Endothelial cell of umbilical vein (primary cell): ENCODE measurements around the gene MYO9B. TPM values are rescaled to one million over a fixed set of nuclear protein-coding genes. Genes with fewer than 3 reads are reported as not detected.
A peak's percentile ranks its signal among the peaks of the same experiment; 100 is the strongest.

Experiments used
- BruUV-seq: library from RNA; stranded (reverse); fragments of 400-500 nt; replicated peaks from 2 replicates; lab custom pipeline; 2021; lab: Mats Ljungman, UMichigan
- CTCF ChIA-PET: fragments of 300-600, 350-600 bp; sonication (Branson Sonifier 250); formaldehyde crosslinking; loops from one replicate; lab custom pipeline; 2021; ENCODE audit warnings: antibody characterized with exemption, inconsistent platforms; lab: Charles Lee
- POLR2A ChIA-PET: fragments of 300-600, 350-600 bp; sonication (Branson Sonifier 250); formaldehyde crosslinking; loops from one replicate; lab custom pipeline; 2021; ENCODE audit warnings: antibody characterized with exemption, inconsistent platforms; lab: Charles Lee
- DNase-seq: peaks from one replicate; pipeline ENCODE4 v3.0.0-alpha.2; 2011; ENCODE audit warnings: low read depth, low spot score
- FAIRE-seq: peaks from 2 replicates; lab custom pipeline; 2011; peaks lifted over from hg19 to GRCh38; lab: Jason Lieb, UNC
- H2AFZ ChIP-seq: 2 replicates; pipeline ENCODE4 v1.6.0; 2012; ENCODE audit warnings: low read depth, low read length, control low read depth, inconsistent platforms
- H3K27ac ChIP-seq: 2 replicates; pipeline ENCODE4 v1.5.1; 2011; ENCODE audit warnings: low read depth, mild to moderate bottlenecking, control low read depth, low read length, moderate library complexity; ENCODE audit not compliant: insufficient read depth
- H3K27me3 ChIP-seq, 2 experiments: 2 replicates each; pipeline versions ENCODE4 v1.6.0 to v1.6.1; 2011; ENCODE audit warnings: low read length in 2 of 2, mixed read lengths in 1 of 2; ENCODE audit not compliant: control insufficient read depth in 2 of 2, insufficient read depth in 2 of 2
- H3K36me3 ChIP-seq, 2 experiments: 2 replicates in 1 of 2; 3 replicates in 1 of 2; pipeline ENCODE4 v1.5.1; 2011; ENCODE audit warnings: low read length in 2 of 2, mild to moderate bottlenecking in 1 of 2, moderate library complexity in 1 of 2; ENCODE audit not compliant: control insufficient read depth in 2 of 2, insufficient read depth in 2 of 2; ENCODE audit errors: extremely low read depth in 1 of 2
- H3K4me1 ChIP-seq: 3 replicates; pipeline ENCODE4 v1.5.1; 2011; ENCODE audit warnings: mild to moderate bottlenecking, low read length; ENCODE audit not compliant: control insufficient read depth, insufficient read depth; ENCODE audit errors: extremely low read depth
- H3K4me2 ChIP-seq: 2 replicates; pipeline ENCODE4 v1.6.1; 2011; ENCODE audit warnings: low read length, control low read depth, mixed read lengths; ENCODE audit not compliant: insufficient read depth
- H3K4me3 ChIP-seq, 3 experiments: fragments of 200-600 bp in 1 of 3; sonication (generic), shearing (Covaris generic) in 1 of 3; replicated peaks in 1 of 3; 2 replicates each; pipeline ENCODE4 v1.5.1; 2011 to 2016; ENCODE audit warnings: control low read depth in 3 of 3, low read length in 3 of 3, mild to moderate bottlenecking in 2 of 3, inconsistent platforms in 1 of 3, low read depth in 1 of 3, moderate library complexity in 1 of 3; ENCODE audit not compliant: insufficient read depth in 1 of 3
- H3K79me2 ChIP-seq: 2 replicates; pipeline ENCODE4 v1.6.0; 2012; ENCODE audit warnings: low read length, inconsistent platforms; ENCODE audit not compliant: control insufficient read depth, insufficient read depth
- H3K9ac ChIP-seq: replicated peaks from 2 replicates; pipeline ENCODE3; 2011; ENCODE audit warnings: low read length, control low read depth; ENCODE audit not compliant: insufficient read depth; ENCODE audit errors: extremely low read depth
- H3K9me1 ChIP-seq: replicated peaks from 3 replicates; pipeline ENCODE4 v1.6.0; 2011; ENCODE audit warnings: mild to moderate bottlenecking, low read length; ENCODE audit not compliant: control insufficient read depth, insufficient read depth; ENCODE audit errors: extremely low read depth
- H3K9me3 ChIP-seq: replicated peaks from 2 replicates; pipeline ENCODE4 v1.5.1; 2012; ENCODE audit warnings: low read length, inconsistent platforms; ENCODE audit not compliant: control insufficient read depth, insufficient read depth
- H4K20me1 ChIP-seq: replicated peaks from 2 replicates; pipeline ENCODE3; 2011; ENCODE audit warnings: mild to moderate bottlenecking, low read length; ENCODE audit not compliant: control insufficient read depth, insufficient read depth; ENCODE audit errors: extremely low read depth
- CTCF ChIP-seq, 2 donors: IDR thresholded peaks; 1 replicate in 1 of 2; 2 replicates in 1 of 2; pipeline ENCODE4 v1.5.1; 2011; ENCODE audit warnings: low read length in 2 of 2, mild to moderate bottlenecking in 2 of 2, moderate library complexity in 2 of 2, control low read depth in 1 of 2, inconsistent platforms in 1 of 2, low read depth in 1 of 2; ENCODE audit not compliant: insufficient read depth in 1 of 2; ENCODE audit errors: extremely low read depth in 1 of 2
- FOS ChIP-seq: IDR thresholded peaks from 2 replicates; pipeline ENCODE4 v1.6.1; 2011; ENCODE audit warnings: mild to moderate bottlenecking, low read length, moderate library complexity, borderline replicate concordance; ENCODE audit not compliant: insufficient read depth
- dilution Hi-C: fragments of 300-500 bp; cut with MboI; formaldehyde crosslinking; loops from one replicate; pipeline ENCODE4 v1.15.0; 2019; ENCODE audit warnings: low sequenced_read_pairs; ENCODE audit not compliant: extremely low pct_ligation_motif_present
- intact Hi-C: fragments of 100-400 bp; cut with micrococcal nuclease; formaldehyde crosslinking; loops from one replicate; pipeline ENCODE4 v1.10.0; 2022
- polyA plus RNA-seq, 4 experiments: library from polyadenylated mRNA; depleted of rRNA in 3 of 4; stranded (reverse) in 3 of 4; unstranded in 1 of 4; fragments of >200 nt; gene quantifications; 2 replicates each; pipeline versions ENCODE4 v1.2.1 to v1.2.3, GENCODE V29; 2011 to 2012; ENCODE audit warnings: missing spikeins in 1 of 4
- total RNA-seq: library from RNA; stranded (reverse); gene quantifications from 2 replicates; pipeline ENCODE4 v1.2.3, GENCODE V29; 2021

Gene MYO9B
- total and polyA plus RNA-seq, 2 donors (not counting 3 experiments of a cell fraction or from before 2014, with no cell fraction given), result 64.4 to 119 TPM

GRCh38 chr19:17205237-17206140 is 129.9 kb downstream of the MYO9B start:
- Histone ChIP-seq H4K20me1 (no peaks in the 10 kb centered on the region), H3K27me3 (no peaks in the 10 kb centered on the region), H3K9ac (no peak overlapping the region), H3K9me1 (no peaks in the 10 kb centered on the region), H3K4me1 (peaks cover 6% of the 10 kb centered on the region), H3K9me3 (no peaks in the 10 kb centered on the region), H3K36me3 (peaks cover 7 to 60% of the 10 kb centered on the region in 2 experiments), H2AFZ (no peak overlapping the region), H3K79me2 (no peaks in the 10 kb centered on the region), H3K27ac (no peak overlapping the region), H3K4me3 (no peak overlapping the region), H3K4me2 (no peak overlapping the region)
- FAIRE-seq, result no peak
- intact Hi-C loops (loop anchor here (1.0 kb wide), 2 partner anchors 30 to 77 kb away; no protein-coding TSS in a partner anchor), dilution Hi-C loops (no loop called here)
- peak; percentile 50 for DNase-seq
- BruUV-seq, result no TSS peak
- TF ChIP-seq CTCF (IDR thresholded peaks at IDR 0.05; ENCODE audit: extremely low read depth in 1 of 2, insufficient read depth in 1 of 2, low read depth in 1 of 2, low read length in 2 of 2) (peak; percentile 65 to 83), FOS (no peak)
- CTCF ChIA-PET, result interaction anchor here (0.7 to 3.3 kb wide), 10 partner anchors 10 to 100 kb away, joined by 3 to 13 read pairs (median 6); partner anchors contain the start of genes MRPL34 and USE1
- POLR2A ChIA-PET, result interaction anchor here (0.6 kb wide), 1 partner anchor 37 kb away, joined by 5 read pairs; no protein-coding TSS in a partner anchor
